ENCODE measurements around the gene C15orf62. TPM values are rescaled to one million over a fixed set of nuclear protein-coding genes. Genes with fewer than 3 reads are reported as not detected.
A peak's percentile ranks its signal among the peaks of the same experiment; 100 is the strongest.

Gene C15orf62
- total RNA-seq, 1 donor from 2014 or later: 0.44 TPM

DNA sequence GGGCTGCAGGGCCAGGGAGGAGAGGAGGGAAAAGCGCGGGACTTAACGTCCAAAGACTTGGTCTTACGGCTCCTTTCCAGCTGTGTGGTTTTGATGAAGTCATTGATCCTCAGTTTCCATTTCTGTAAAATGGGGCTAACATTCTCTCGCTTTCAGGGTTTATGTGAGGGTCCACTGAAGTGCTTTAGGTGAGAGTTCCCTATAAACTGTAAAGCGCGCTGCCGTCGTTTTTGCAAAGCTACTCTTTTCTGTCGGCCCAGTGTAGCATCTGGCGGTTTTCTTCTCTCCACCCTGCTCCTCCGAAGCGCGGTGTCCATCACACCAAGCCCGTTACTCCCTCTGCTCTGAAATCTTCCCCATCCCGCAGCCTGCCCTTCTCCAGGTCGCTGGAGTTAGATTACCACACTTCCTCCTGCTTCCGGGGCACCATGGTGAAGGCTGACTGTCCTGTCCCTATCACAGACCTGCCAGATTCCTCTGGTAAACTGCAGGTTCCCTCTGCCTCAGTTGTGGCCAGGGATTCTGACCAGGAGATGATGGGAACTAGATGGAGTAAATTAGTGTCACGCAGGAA is 38.2 kb downstream of the C15orf62 start:
- Mint-ChIP-seq H3K4me1 (peaks cover 23% of the 10 kb centered on the region), H3K36me3 (ENCODE audit: low read depth) (no peaks in the 10 kb centered on the region), H3K9me3 (no peaks in the 10 kb centered on the region), H3K27ac (ENCODE audit: unreplicated experiment) (peak overlapping the region; percentile 68), H3K4me3 (peak overlapping the region; percentile 93), H3K27me3 (ENCODE audit: low read depth) (no peaks in the 10 kb centered on the region)
- DNase-seq (ENCODE audit: low read depth, low spot score): no peak
- TF ChIP-seq, protein P1, sequence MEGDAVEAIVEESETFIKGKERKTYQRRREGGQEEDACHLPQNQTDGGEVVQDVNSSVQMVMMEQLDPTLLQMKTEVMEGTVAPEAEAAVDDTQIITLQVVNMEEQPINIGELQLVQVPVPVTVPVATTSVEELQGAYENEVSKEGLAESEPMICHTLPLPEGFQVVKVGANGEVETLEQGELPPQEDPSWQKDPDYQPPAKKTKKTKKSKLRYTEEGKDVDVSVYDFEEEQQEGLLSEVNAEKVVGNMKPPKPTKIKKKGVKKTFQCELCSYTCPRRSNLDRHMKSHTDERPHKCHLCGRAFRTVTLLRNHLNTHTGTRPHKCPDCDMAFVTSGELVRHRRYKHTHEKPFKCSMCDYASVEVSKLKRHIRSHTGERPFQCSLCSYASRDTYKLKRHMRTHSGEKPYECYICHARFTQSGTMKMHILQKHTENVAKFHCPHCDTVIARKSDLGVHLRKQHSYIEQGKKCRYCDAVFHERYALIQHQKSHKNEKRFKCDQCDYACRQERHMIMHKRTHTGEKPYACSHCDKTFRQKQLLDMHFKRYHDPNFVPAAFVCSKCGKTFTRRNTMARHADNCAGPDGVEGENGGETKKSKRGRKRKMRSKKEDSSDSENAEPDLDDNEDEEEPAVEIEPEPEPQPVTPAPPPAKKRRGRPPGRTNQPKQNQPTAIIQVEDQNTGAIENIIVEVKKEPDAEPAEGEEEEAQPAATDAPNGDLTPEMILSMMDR (conservative IDR thresholded peaks at IDR 0.05): no peak

DNA sequence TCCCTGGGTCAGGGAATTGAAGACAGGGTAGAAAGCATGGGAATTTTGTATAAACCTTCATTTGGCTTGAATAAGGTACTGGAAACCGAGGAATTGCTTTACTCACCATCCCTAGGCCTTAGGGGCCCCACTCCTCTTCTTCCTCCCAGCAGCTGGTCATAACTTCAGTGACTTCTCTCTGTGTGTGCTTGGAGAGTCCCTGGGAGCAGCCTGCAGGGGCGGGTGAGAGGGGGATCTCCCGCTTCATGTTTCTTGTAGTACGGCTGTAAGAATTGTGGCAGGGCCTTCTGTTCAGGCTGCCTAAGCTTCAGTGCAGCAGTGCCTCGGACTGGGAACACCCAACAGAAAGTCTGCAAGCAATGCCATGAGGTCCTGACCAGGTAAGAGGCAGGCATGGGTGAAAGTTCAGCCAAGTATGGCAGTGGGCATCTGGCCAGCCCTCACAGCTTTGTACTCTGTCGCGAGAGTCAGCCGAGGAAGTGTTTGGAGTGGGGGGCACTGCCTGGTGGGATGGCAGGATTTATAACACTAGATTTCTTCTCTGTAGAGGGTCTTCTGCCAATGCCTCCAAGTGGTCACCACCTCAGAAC is 39.2 kb downstream of the C15orf62 start:
- Mint-ChIP-seq H3K36me3 (ENCODE audit: low read depth) (no peaks in the 10 kb centered on the region), H3K27ac (ENCODE audit: unreplicated experiment) (no peak overlapping the region), H3K9me3 (no peaks in the 10 kb centered on the region), H3K27me3 (ENCODE audit: low read depth) (no peaks in the 10 kb centered on the region), H3K4me1 (peaks cover 23% of the 10 kb centered on the region), H3K4me3 (peak overlapping the region; percentile 93)
- no peak for DNase-seq (ENCODE audit: low read depth, low spot score)
- TF ChIP-seq, protein P1 (conservative IDR thresholded peaks at IDR 0.05): no peak

DNA sequence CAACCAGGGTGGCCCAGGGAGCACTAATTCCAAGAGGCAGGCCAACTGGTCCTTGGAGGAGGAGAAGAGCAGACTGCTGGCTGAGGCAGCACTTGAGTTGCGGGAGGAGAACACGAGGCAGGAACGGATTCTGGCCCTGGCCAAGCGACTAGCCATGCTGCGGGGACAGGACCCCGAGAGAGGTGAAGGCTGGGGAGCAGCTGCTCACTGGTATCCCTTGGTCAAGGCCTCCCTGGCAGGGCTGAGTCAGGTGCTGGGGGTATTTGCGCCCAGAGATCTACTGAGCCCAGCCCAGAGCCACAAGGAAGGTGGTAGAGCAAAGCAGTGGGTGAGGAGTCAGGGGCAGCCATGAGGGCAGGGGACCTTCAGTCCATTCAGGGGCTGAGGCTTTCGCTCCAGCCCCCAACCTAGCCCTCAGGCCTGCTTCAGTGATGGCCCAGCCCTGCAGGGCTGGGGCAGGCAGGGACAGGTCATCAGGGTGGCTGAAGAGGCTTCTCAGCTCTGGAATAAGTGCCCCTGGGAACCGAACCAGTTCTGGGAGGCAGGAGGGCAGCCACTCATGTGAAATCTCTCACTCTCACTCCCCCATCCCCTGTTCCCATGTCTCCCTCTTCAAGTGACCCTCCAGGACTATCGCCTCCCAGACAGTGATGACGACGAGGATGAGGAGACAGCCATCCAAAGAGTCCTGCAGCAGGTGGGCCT is 43.1 kb downstream of the C15orf62 start:
- Mint-ChIP-seq H3K9me3 (no peaks in the 10 kb centered on the region), H3K27ac (ENCODE audit: unreplicated experiment) (peak overlapping the region; percentile 71), H3K4me1 (peaks cover 9% of the 10 kb centered on the region), H3K4me3 (no peak overlapping the region), H3K36me3 (ENCODE audit: low read depth) (no peaks in the 10 kb centered on the region), H3K27me3 (ENCODE audit: low read depth) (no peaks in the 10 kb centered on the region)
- TF ChIP-seq, protein P1 (conservative IDR thresholded peaks at IDR 0.05): no peak
- no peak for DNase-seq (ENCODE audit: low read depth, low spot score)

DNA sequence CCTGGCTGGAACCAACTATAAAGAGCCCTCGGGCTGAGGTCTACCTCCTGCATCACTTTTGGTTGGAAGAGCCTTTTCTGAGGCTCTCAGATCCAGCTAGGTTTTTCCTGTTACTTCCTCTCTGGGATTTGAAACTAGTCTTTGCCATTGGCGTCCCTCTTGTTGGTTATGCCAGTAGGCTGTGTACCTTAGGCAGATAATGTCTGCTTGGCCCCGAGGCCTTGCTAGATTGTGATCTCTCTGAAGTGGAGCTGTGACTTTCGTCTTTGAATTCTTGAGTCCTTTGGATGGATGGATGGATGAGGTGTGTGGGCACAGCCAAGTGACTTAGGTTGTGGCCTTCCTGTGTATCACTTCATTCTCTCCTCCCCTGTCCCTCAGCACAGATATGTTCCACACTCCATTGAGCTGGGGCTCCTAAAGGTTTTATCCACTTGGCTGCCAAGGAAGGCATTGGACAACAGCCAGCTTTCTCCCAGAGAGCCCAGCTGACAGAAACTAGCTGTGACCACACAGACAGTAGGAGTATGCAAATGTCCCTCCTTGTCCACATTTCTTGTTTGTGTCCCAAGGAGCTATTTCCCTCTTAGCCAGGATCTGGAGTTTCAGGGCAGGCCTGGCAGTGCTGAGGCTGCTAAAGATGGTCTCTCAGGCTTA is 45.4 kb downstream of the C15orf62 start:
- Mint-ChIP-seq H3K36me3 (ENCODE audit: low read depth) (no peaks in the 10 kb centered on the region), H3K9me3 (no peaks in the 10 kb centered on the region), H3K4me3 (peak overlapping the region; percentile 10), H3K4me1 (no peaks in the 10 kb centered on the region), H3K27me3 (ENCODE audit: low read depth) (peaks cover 5% of the 10 kb centered on the region), H3K27ac (ENCODE audit: unreplicated experiment) (no peak overlapping the region)
- TF ChIP-seq, protein P1 (conservative IDR thresholded peaks at IDR 0.05): no peak
- no peak for DNase-seq (ENCODE audit: low read depth, low spot score)

DNA sequence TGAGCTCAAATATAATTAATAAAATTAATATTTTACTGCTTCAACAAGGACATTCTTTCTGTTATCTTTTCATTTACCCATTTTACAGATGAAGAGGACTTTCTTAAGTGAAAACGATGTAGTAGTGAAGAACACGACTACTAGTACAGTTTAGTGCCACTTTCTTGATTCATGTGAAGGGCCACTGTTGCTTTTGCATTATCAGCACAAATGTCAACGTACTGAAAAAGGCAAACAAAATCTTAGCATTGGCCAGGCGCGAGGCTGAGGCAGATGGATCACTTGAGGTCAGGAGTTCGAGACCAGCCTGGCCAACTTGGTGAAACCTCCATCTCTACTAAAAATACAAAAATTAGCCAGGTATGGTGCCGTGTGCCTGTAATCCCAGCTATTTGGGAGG is 49.3 kb downstream of the C15orf62 start:
- Mint-ChIP-seq H3K36me3 (ENCODE audit: low read depth) (no peaks in the 10 kb centered on the region), H3K4me1 (no peaks in the 10 kb centered on the region), H3K9me3 (no peaks in the 10 kb centered on the region), H3K27ac (ENCODE audit: unreplicated experiment) (no peak overlapping the region), H3K4me3 (no peak overlapping the region), H3K27me3 (ENCODE audit: low read depth) (peaks cover 5% of the 10 kb centered on the region)
- no peak for DNase-seq (ENCODE audit: low read depth, low spot score)
- TF ChIP-seq, protein P1 (conservative IDR thresholded peaks at IDR 0.05): no peak

Measured in neural crest cell (in vitro differentiated cells).